Natural killer cell (primary cell): Measurements from ENCODE around the gene SULT1E1. TPM values are rescaled to one million over a fixed set of nuclear protein-coding genes. Genes with fewer than 3 reads are reported as not detected.

Source experiments
- ATAC-seq, 3 donors: fragments of 150-1000 bp in 2 of 3; fragments of 200-7000 bp in 1 of 3; cut with Tn5 transposase; 1 replicate in 1 of 3; 2 replicates in 2 of 3; pipeline ENCODE4 v1.10.0; 2021; ENCODE audit warnings: mild to moderate bottlenecking in 2 of 3, moderate library complexity in 2 of 3
- DNase-seq, 2 donors: peaks; one replicate each; pipeline versions ENCODE4 v3.0.0 to v3.0.0-alpha.2; 2013 to 2021; ENCODE audit warnings: mixed read lengths in 1 of 2
- H3K27ac ChIP-seq: one replicate; pipeline ENCODE4 v1.5.1; 2013; ENCODE audit warnings: mild to moderate bottlenecking, low read length
- H3K27me3 ChIP-seq: one replicate; pipeline ENCODE4 v1.6.1; 2013; ENCODE audit warnings: low read length; ENCODE audit not compliant: control insufficient read depth, insufficient read depth
- H3K36me3 ChIP-seq: one replicate; pipeline ENCODE4 v1.6.1; 2013; ENCODE audit warnings: low read length; ENCODE audit not compliant: control insufficient read depth, insufficient read depth
- H3K4me1 ChIP-seq: one replicate; pipeline ENCODE4 v1.6.1; 2013; ENCODE audit warnings: low read length; ENCODE audit not compliant: control insufficient read depth, insufficient read depth
- H3K4me3 ChIP-seq: one replicate; pipeline ENCODE4 v1.5.1; 2013; ENCODE audit warnings: low read length
- H3K9me3 ChIP-seq: one replicate; pipeline ENCODE4 v1.6.1; 2013; ENCODE audit warnings: low read length; ENCODE audit not compliant: control insufficient read depth, insufficient read depth
- H3K27ac Mint-ChIP-seq, 2 donors: one replicate each; pipeline ENCODE4 v1.8.0; 2022; ENCODE audit warnings: mild to moderate bottlenecking in 2 of 2, mixed read lengths in 2 of 2, moderate library complexity in 1 of 2
- H3K27me3 Mint-ChIP-seq, 2 donors: one replicate each; pipeline ENCODE4 v1.8.0; 2022; ENCODE audit warnings: low read depth in 2 of 2, mixed read lengths in 2 of 2
- H3K36me3 Mint-ChIP-seq: one replicate; pipeline ENCODE4 v1.8.0; 2022; ENCODE audit warnings: mixed read lengths
- H3K4me1 Mint-ChIP-seq, 2 donors: one replicate each; pipeline ENCODE4 v1.8.0; 2022; ENCODE audit warnings: mixed read lengths in 2 of 2
- H3K4me3 Mint-ChIP-seq: one replicate; pipeline ENCODE4 v1.8.0; 2022; ENCODE audit warnings: mild to moderate bottlenecking, moderate library complexity, mixed read lengths
- H3K9me3 Mint-ChIP-seq, 2 donors: one replicate each; pipeline ENCODE4 v1.8.0; 2022; ENCODE audit warnings: mixed read lengths in 2 of 2
- WGBS: methylation state at CpG from one replicate; pipeline ENCODE4 v1.1.7; 2013; ENCODE audit warnings: missing lambda C conversion rate; ENCODE audit not compliant: insufficient coverage; 5-methylcytosine and 5-hydroxymethylcytosine counted together
- intact Hi-C: fragments of 100-400 bp; cut with micrococcal nuclease; formaldehyde crosslinking; loops from one replicate; pipeline ENCODE4 v1.14.2; 2022
- total RNA-seq, 4 donors: library from RNA; stranded (reverse); fragments of 120-200 nt in 1 of 4; gene quantifications; one replicate each; pipeline versions ENCODE4 v1.2.3 to v1.2.4, GENCODE V29; 2013 to 2022
- TF ChIP-seq, protein P1 (sequence below): fragments of 200-600 bp; IDR thresholded peaks from one replicate; pipeline ENCODE4 v1.8.0; 2022; ENCODE audit warnings: antibody characterized with exemption

SULT1E1 gene
- total RNA-seq, 3 donors from 2014 or later (not counting 1 experiment from before 2014, with no cell fraction given) = not detected

DNA sequence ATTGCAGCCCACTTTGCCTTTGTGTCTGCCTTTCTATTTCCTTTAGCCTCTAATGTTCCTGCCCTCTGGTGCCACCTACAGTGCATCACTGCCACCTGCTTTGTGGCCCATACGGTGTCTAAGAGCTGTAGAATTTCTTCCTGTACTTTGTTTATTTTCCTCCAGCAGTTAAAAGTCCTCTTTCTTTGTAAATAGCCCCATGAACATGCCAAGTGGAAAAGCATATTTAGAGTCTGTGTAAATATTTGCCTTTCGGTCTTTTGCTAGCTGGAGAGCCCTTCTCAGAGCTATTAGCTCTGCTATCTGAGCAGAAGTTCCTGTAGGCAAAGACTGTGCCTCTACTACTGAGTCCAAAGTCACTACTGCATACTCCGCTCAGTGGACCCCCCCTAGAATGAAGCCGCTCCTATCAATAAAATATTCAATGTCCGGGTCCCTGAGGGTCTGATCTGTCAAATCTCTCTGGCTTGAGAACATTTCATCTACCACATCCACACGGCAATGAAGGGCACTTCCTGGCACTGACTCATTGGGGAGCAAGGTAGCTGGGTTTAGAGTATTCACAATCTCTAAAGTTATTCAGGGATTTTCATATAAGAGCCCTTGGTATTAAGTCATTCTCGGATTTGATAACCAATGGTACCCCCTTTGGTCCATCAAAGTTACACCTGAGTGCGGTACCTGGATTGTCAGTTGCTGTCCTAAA, 36.3 kb downstream of the SULT1E1 start:
- H3K27ac Mint-ChIP-seq = peak overlapping the region in 1 of 2 donors; percentile 46
- Histone ChIP-seq H3K36me3 (no peaks in the 10 kb centered on the region), H3K27me3 (no peaks in the 10 kb centered on the region), H3K9me3 (no peaks in the 10 kb centered on the region), H3K4me3 (no peak overlapping the region), H3K27ac (no peak overlapping the region), H3K4me1 (peaks cover 20% of the 10 kb centered on the region)
- 73% methylated on average over 7 of the region's 8 CpGs for WGBS
- H3K9me3 Mint-ChIP-seq = no peaks in the 10 kb centered on the region
- DNase-seq (peak in 1 of 2 donors; percentile 72), ATAC-seq (peak; percentile 84 to 99 (median 97))
- intact Hi-C loops = loop anchor here (1.0 to 2.0 kb wide), 2 partner anchors 57 to 134 kb away; no protein-coding TSS in a partner anchor
- H3K4me1 Mint-ChIP-seq = peaks cover 21 to 28% of the 10 kb centered on the region in 2 donors
- no peak overlapping the region for H3K4me3 Mint-ChIP-seq
- TF ChIP-seq, protein P1, sequence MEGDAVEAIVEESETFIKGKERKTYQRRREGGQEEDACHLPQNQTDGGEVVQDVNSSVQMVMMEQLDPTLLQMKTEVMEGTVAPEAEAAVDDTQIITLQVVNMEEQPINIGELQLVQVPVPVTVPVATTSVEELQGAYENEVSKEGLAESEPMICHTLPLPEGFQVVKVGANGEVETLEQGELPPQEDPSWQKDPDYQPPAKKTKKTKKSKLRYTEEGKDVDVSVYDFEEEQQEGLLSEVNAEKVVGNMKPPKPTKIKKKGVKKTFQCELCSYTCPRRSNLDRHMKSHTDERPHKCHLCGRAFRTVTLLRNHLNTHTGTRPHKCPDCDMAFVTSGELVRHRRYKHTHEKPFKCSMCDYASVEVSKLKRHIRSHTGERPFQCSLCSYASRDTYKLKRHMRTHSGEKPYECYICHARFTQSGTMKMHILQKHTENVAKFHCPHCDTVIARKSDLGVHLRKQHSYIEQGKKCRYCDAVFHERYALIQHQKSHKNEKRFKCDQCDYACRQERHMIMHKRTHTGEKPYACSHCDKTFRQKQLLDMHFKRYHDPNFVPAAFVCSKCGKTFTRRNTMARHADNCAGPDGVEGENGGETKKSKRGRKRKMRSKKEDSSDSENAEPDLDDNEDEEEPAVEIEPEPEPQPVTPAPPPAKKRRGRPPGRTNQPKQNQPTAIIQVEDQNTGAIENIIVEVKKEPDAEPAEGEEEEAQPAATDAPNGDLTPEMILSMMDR = peak; percentile 68
- H3K27me3 Mint-ChIP-seq = no peaks in the 10 kb centered on the region
- H3K36me3 Mint-ChIP-seq = no peaks in the 10 kb centered on the region

DNA sequence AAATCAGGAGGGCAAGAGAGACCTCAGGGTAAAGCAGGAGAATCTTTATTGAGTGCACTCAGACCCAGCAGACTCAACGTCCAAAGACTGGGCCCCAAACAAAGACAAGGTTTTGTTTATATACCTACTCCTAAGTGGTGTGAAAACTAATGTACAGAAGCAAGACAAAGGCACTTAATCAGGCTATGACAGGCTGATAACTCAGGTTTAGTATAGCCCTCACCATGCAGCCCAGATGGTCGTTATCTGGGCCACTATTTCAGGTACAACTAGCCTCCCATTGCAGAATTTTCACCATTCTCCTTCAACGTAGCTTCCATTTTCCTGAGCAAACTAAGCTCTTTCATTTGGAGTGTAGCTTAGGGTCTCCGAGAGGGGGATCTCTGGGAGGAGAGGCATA, 36.9 kb downstream of the SULT1E1 start:
- DNase-seq = no peak
- no peak for ATAC-seq
- H3K4me1 ChIP-seq = peaks cover 20% of the 10 kb centered on the region
- Mint-ChIP-seq H3K36me3 (no peaks in the 10 kb centered on the region), H3K4me3 (no peak overlapping the region), H3K27me3 (no peaks in the 10 kb centered on the region), H3K4me1 (peaks cover 21 to 28% of the 10 kb centered on the region in 2 donors), H3K27ac (no peak overlapping the region), H3K9me3 (no peaks in the 10 kb centered on the region)
- no peak overlapping the region for H3K4me3 ChIP-seq
- H3K36me3 ChIP-seq = no peaks in the 10 kb centered on the region
- intact Hi-C loops = loop anchor here (1.0 to 2.0 kb wide), 2 partner anchors 58 to 134 kb away; no protein-coding TSS in a partner anchor
- H3K27me3 ChIP-seq = no peaks in the 10 kb centered on the region
- TF ChIP-seq, protein P1 = no peak
- WGBS = 85% methylated on average over 4 of the region's 4 CpGs
- no peak overlapping the region for H3K27ac ChIP-seq
- H3K9me3 ChIP-seq = no peaks in the 10 kb centered on the region

DNA sequence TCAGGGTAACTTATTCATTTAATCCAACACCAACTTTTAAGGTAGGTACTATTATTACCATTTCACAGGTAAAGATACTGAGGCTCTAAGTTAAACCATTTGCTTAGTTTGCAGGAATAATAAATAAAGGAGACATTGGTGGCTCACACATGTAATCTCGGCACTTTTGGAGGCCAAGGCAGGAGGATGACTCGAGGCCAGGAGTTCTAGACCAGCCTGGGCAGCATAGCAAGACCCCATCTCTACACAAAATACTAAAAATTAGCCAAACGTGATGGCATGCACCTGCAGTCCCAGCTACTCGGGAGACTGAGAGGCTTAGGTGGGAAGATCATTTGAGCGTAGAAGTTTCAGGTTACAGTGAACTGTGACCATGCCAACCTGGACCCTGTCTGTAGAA, 37.7 kb downstream of the SULT1E1 start:
- Histone ChIP-seq H3K9me3 (no peaks in the 10 kb centered on the region), H3K4me3 (no peak overlapping the region), H3K27ac (no peak overlapping the region), H3K36me3 (no peaks in the 10 kb centered on the region), H3K27me3 (no peaks in the 10 kb centered on the region), H3K4me1 (peaks cover 20% of the 10 kb centered on the region)
- Mint-ChIP-seq H3K4me1 (peaks cover 21 to 28% of the 10 kb centered on the region in 2 donors), H3K36me3 (no peaks in the 10 kb centered on the region), H3K4me3 (no peak overlapping the region), H3K9me3 (no peaks in the 10 kb centered on the region), H3K27me3 (no peaks in the 10 kb centered on the region), H3K27ac (no peak overlapping the region)
- WGBS = 78% methylated on average over 5 of the region's 5 CpGs
- intact Hi-C loops = loop anchor here (2.0 kb wide), 1 partner anchor 59 kb away; no protein-coding TSS in a partner anchor
- TF ChIP-seq, protein P1 = no peak
- no peak for DNase-seq
- ATAC-seq = no peak
